Endothelial cell of umbilical vein (primary cell): ENCODE data around the gene MPC1L. TPM values are rescaled to one million over a fixed set of nuclear protein-coding genes. Genes with fewer than 3 reads are reported as not detected.

Experiments used
- BruUV-seq: library from RNA; stranded (reverse); fragments of 400-500 nt; replicated peaks from 2 replicates; lab custom pipeline; 2021; lab: Mats Ljungman, UMichigan
- CTCF ChIA-PET: fragments of 300-600, 350-600 bp; sonication (Branson Sonifier 250); formaldehyde crosslinking; loops from one replicate; lab custom pipeline; 2021; ENCODE audit warnings: antibody characterized with exemption, inconsistent platforms; lab: Charles Lee
- POLR2A ChIA-PET: fragments of 300-600, 350-600 bp; sonication (Branson Sonifier 250); formaldehyde crosslinking; loops from one replicate; lab custom pipeline; 2021; ENCODE audit warnings: antibody characterized with exemption, inconsistent platforms; lab: Charles Lee
- DNase-seq: peaks from one replicate; pipeline ENCODE4 v3.0.0-alpha.2; 2011; ENCODE audit warnings: low read depth, low spot score
- FAIRE-seq: peaks from 2 replicates; lab custom pipeline; 2011; peaks lifted over from hg19 to GRCh38; lab: Jason Lieb, UNC
- H2AFZ ChIP-seq: 2 replicates; pipeline ENCODE4 v1.6.0; 2012; ENCODE audit warnings: low read depth, low read length, control low read depth, inconsistent platforms
- H3K27ac ChIP-seq: 2 replicates; pipeline ENCODE4 v1.5.1; 2011; ENCODE audit warnings: low read depth, mild to moderate bottlenecking, control low read depth, low read length, moderate library complexity; ENCODE audit not compliant: insufficient read depth
- H3K27me3 ChIP-seq, 2 experiments: 2 replicates each; pipeline versions ENCODE4 v1.6.0 to v1.6.1; 2011; ENCODE audit warnings: low read length in 2 of 2, mixed read lengths in 1 of 2; ENCODE audit not compliant: control insufficient read depth in 2 of 2, insufficient read depth in 2 of 2
- H3K36me3 ChIP-seq, 2 experiments: 2 replicates in 1 of 2; 3 replicates in 1 of 2; pipeline ENCODE4 v1.5.1; 2011; ENCODE audit warnings: low read length in 2 of 2, mild to moderate bottlenecking in 1 of 2, moderate library complexity in 1 of 2; ENCODE audit not compliant: control insufficient read depth in 2 of 2, insufficient read depth in 2 of 2; ENCODE audit errors: extremely low read depth in 1 of 2
- H3K4me1 ChIP-seq: 3 replicates; pipeline ENCODE4 v1.5.1; 2011; ENCODE audit warnings: mild to moderate bottlenecking, low read length; ENCODE audit not compliant: control insufficient read depth, insufficient read depth; ENCODE audit errors: extremely low read depth
- H3K4me2 ChIP-seq: 2 replicates; pipeline ENCODE4 v1.6.1; 2011; ENCODE audit warnings: low read length, control low read depth, mixed read lengths; ENCODE audit not compliant: insufficient read depth
- H3K4me3 ChIP-seq, 3 experiments: fragments of 200-600 bp in 1 of 3; sonication (generic), shearing (Covaris generic) in 1 of 3; replicated peaks in 1 of 3; 2 replicates each; pipeline ENCODE4 v1.5.1; 2011 to 2016; ENCODE audit warnings: control low read depth in 3 of 3, low read length in 3 of 3, mild to moderate bottlenecking in 2 of 3, inconsistent platforms in 1 of 3, low read depth in 1 of 3, moderate library complexity in 1 of 3; ENCODE audit not compliant: insufficient read depth in 1 of 3
- H3K79me2 ChIP-seq: 2 replicates; pipeline ENCODE4 v1.6.0; 2012; ENCODE audit warnings: low read length, inconsistent platforms; ENCODE audit not compliant: control insufficient read depth, insufficient read depth
- H3K9ac ChIP-seq: replicated peaks from 2 replicates; pipeline ENCODE3; 2011; ENCODE audit warnings: low read length, control low read depth; ENCODE audit not compliant: insufficient read depth; ENCODE audit errors: extremely low read depth
- H3K9me1 ChIP-seq: replicated peaks from 3 replicates; pipeline ENCODE4 v1.6.0; 2011; ENCODE audit warnings: mild to moderate bottlenecking, low read length; ENCODE audit not compliant: control insufficient read depth, insufficient read depth; ENCODE audit errors: extremely low read depth
- H3K9me3 ChIP-seq: replicated peaks from 2 replicates; pipeline ENCODE4 v1.5.1; 2012; ENCODE audit warnings: low read length, inconsistent platforms; ENCODE audit not compliant: control insufficient read depth, insufficient read depth
- H4K20me1 ChIP-seq: replicated peaks from 2 replicates; pipeline ENCODE3; 2011; ENCODE audit warnings: mild to moderate bottlenecking, low read length; ENCODE audit not compliant: control insufficient read depth, insufficient read depth; ENCODE audit errors: extremely low read depth
- EZH2 ChIP-seq: IDR thresholded peaks from 2 replicates; pipeline ENCODE4 v1.6.1; 2012; ENCODE audit warnings: borderline replicate concordance, low read depth, mild to moderate bottlenecking, moderate library complexity, low read length, inconsistent platforms; ENCODE audit not compliant: severe bottlenecking
- FOS ChIP-seq: IDR thresholded peaks from 2 replicates; pipeline ENCODE4 v1.6.1; 2011; ENCODE audit warnings: mild to moderate bottlenecking, low read length, moderate library complexity, borderline replicate concordance; ENCODE audit not compliant: insufficient read depth
- GATA2 ChIP-seq: IDR thresholded peaks from 2 replicates; pipeline ENCODE4 v1.7.0; 2011; ENCODE audit warnings: low read depth, mild to moderate bottlenecking, moderate library complexity, mixed read lengths, low read length; ENCODE audit not compliant: insufficient read length, insufficient read depth
- JUN ChIP-seq: IDR thresholded peaks from 2 replicates; pipeline ENCODE4 v1.6.1; 2011; ENCODE audit warnings: borderline replicate concordance, low read depth; ENCODE audit not compliant: insufficient read length, insufficient read depth
- MAX ChIP-seq: IDR thresholded peaks from 2 replicates; pipeline ENCODE4 v1.6.1; 2011; ENCODE audit not compliant: insufficient read depth, insufficient read length
- MYC ChIP-seq: IDR thresholded peaks from one replicate; pipeline ENCODE4 v1.6.1; 2011; ENCODE audit warnings: mild to moderate bottlenecking, low read depth, low read length
- POLR2A ChIP-seq: IDR thresholded peaks from 2 replicates; pipeline ENCODE4 v1.6.1; 2012; ENCODE audit warnings: low read depth, mild to moderate bottlenecking, control low read depth, low read length
- POLR2AphosphoS5 ChIP-seq: IDR thresholded peaks from 2 replicates; pipeline ENCODE4 v1.6.1; 2012; ENCODE audit warnings: low read depth, mild to moderate bottlenecking, control low read depth, low read length, moderate library complexity; ENCODE audit not compliant: insufficient read depth
- dilution Hi-C: fragments of 300-500 bp; cut with MboI; formaldehyde crosslinking; loops from one replicate; pipeline ENCODE4 v1.15.0; 2019; ENCODE audit warnings: low sequenced_read_pairs; ENCODE audit not compliant: extremely low pct_ligation_motif_present
- intact Hi-C: fragments of 100-400 bp; cut with micrococcal nuclease; formaldehyde crosslinking; loops from one replicate; pipeline ENCODE4 v1.10.0; 2022
- polyA plus RNA-seq, 4 experiments: library from polyadenylated mRNA; depleted of rRNA in 3 of 4; stranded (reverse) in 3 of 4; unstranded in 1 of 4; fragments of >200 nt; gene quantifications; 2 replicates each; pipeline versions ENCODE4 v1.2.1 to v1.2.3, GENCODE V29; 2011 to 2012; ENCODE audit warnings: missing spikeins in 1 of 4
- total RNA-seq: library from RNA; stranded (reverse); gene quantifications from 2 replicates; pipeline ENCODE4 v1.2.3, GENCODE V29; 2021
- TF ChIP-seq, protein P1 (sequence below), 2 donors: IDR thresholded peaks; 1 replicate in 1 of 2; 2 replicates in 1 of 2; pipeline ENCODE4 v1.5.1; 2011; ENCODE audit warnings: low read length in 2 of 2, mild to moderate bottlenecking in 2 of 2, moderate library complexity in 2 of 2, control low read depth in 1 of 2, inconsistent platforms in 1 of 2, low read depth in 1 of 2; ENCODE audit not compliant: insufficient read depth in 1 of 2; ENCODE audit errors: extremely low read depth in 1 of 2

The MPC1L gene
- total and polyA plus RNA-seq, 2 donors (not counting 3 experiments of a cell fraction or from before 2014, with no cell fraction given) = 0.19 TPM; not detected in 1

DNA sequence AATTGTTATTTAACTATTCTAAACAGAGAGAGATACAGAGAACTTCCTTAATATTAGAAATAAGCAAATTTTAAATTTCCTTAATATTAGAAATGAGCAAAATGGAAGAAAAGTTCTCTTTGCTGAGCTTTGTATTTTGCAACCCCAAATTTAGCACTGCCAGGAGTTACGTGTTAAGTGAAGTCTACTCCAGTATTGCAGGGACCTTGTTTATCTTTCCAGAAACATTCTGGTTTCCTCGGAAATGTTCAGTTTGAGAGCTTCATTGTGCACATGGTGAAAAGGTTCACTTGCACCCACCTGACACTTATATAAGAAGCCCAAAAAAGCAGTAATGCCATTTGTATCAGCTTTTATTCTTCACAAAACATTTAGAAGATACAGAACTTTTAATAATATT is 30.3 kb downstream of the MPC1L start:
- DNase-seq = no peak
- Histone ChIP-seq H3K9me3 (no peaks in the 10 kb centered on the region), H3K27me3 (no peaks in the 10 kb centered on the region), H3K79me2 (no peaks in the 10 kb centered on the region), H3K4me2 (no peak overlapping the region), H3K9ac (no peak overlapping the region), H3K4me1 (no peaks in the 10 kb centered on the region), H2AFZ (no peak overlapping the region), H3K27ac (no peak overlapping the region), H3K36me3 (peaks cover 2 to 6% of the 10 kb centered on the region in 2 experiments), H4K20me1 (no peaks in the 10 kb centered on the region), H3K4me3 (no peak overlapping the region), H3K9me1 (no peaks in the 10 kb centered on the region)
- ChIA-PET POLR2A (no interaction called here), CTCF (interaction anchor here (2.3 to 3.9 kb wide), 4 partner anchors 110 to 461 kb away, joined by 11 to 68 read pairs (median 22); no protein-coding TSS in a partner anchor)
- intact Hi-C loops = loop anchor here (5.0 kb wide), 1 partner anchor 464 kb away; no protein-coding TSS in a partner anchor
- TF ChIP-seq FOS (no peak), MAX (no peak), JUN (no peak), GATA2 (no peak)
- dilution Hi-C loops = no loop called here
- no TSS peak for BruUV-seq
- FAIRE-seq = no peak

DNA sequence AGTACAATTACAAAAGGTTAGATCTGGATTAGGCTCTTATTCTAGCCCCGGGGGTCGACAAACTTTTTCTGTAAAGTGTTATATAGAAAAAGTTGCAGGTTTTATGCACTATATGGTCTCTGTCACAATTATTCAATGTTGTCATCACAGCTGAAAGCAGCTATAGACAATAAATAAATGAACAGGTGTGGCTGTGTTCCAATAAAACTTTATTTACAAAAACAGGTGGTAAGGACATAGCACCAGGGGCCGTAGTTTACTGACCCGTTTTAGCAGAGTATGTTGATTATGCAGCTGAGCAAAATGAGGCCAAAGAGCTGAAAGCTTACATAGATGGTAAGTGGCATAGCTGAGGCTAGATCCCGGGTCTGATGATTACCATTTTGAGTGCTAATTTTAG is 37.2 kb downstream of the MPC1L start:
- POLR2A ChIA-PET = no interaction called here
- H3K9me3 ChIP-seq = no peaks in the 10 kb centered on the region
- FAIRE-seq = no peak
- H3K4me1 ChIP-seq = no peaks in the 10 kb centered on the region
- H3K27me3 ChIP-seq = no peaks in the 10 kb centered on the region
- H3K9me1 ChIP-seq = no peaks in the 10 kb centered on the region
- intact Hi-C loops = no loop called here
- H3K4me3 ChIP-seq = no peak overlapping the region
- dilution Hi-C loops = no loop called here
- no peak for DNase-seq
- peaks cover 3 to 8% of the 10 kb centered on the region in 2 experiments for H3K36me3 ChIP-seq
- H4K20me1 ChIP-seq = no peaks in the 10 kb centered on the region
- no peaks in the 10 kb centered on the region for H3K79me2 ChIP-seq
- H2AFZ ChIP-seq = no peak overlapping the region
- H3K27ac ChIP-seq = no peak overlapping the region
- no peak overlapping the region for H3K4me2 ChIP-seq
- BruUV-seq = no TSS peak
- no peak for TF ChIP-seq EZH2
- no peak for TF ChIP-seq GATA2
- no peak for TF ChIP-seq MYC
- no peak for TF ChIP-seq POLR2AphosphoS5
- no peak for TF ChIP-seq MAX
- no peak for TF ChIP-seq JUN
- TF ChIP-seq POLR2A = no peak
- TF ChIP-seq, protein P1, sequence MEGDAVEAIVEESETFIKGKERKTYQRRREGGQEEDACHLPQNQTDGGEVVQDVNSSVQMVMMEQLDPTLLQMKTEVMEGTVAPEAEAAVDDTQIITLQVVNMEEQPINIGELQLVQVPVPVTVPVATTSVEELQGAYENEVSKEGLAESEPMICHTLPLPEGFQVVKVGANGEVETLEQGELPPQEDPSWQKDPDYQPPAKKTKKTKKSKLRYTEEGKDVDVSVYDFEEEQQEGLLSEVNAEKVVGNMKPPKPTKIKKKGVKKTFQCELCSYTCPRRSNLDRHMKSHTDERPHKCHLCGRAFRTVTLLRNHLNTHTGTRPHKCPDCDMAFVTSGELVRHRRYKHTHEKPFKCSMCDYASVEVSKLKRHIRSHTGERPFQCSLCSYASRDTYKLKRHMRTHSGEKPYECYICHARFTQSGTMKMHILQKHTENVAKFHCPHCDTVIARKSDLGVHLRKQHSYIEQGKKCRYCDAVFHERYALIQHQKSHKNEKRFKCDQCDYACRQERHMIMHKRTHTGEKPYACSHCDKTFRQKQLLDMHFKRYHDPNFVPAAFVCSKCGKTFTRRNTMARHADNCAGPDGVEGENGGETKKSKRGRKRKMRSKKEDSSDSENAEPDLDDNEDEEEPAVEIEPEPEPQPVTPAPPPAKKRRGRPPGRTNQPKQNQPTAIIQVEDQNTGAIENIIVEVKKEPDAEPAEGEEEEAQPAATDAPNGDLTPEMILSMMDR (IDR thresholded peaks at IDR 0.05; ENCODE audit: extremely low read depth in 1 of 2, insufficient read depth in 1 of 2, low read depth in 1 of 2, low read length in 2 of 2) = no peak
- TF ChIP-seq FOS = no peak
- CTCF ChIA-PET = no interaction called here
- no peak overlapping the region for H3K9ac ChIP-seq
